ENCODE data around the gene IQGAP2.

Gene IQGAP2

DNA sequence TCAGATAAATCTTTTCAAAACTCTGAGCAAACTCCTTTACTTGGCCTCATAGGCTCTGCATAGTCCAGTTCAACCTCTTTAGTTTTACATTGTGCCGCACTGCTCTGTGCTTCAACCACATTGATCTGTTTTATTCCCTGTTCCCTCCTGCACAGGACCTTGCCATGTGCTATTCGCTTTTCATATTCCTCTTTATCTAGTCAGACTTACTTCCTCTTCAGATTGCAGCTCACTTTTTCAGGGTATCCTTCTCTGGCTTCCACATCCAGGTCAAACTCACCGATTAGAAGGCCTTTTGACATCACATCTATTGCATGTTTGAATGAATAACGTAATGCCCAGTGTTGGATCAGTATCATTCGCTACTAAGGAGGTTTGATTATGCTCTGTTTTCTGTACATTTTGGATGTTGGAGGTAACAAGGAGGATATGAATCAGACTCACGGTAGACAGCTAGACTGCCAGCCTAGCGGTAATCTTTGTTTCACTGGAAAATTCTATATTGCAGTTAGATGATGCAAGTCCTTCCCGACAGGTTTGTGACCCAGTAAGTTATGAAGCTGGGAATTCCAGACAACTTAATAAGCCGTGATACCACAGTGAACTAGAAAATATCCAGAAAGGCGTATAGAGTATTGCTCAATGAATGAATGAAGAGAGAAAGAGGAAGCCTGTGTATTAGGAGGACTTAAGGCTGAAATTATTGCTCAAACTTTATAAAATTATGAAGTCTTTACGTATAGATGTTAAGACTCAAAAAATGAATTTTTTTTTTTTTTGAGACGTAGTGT lies 65.7 kb downstream of the IQGAP2 start:
- Histone ChIP-seq H4K20me1 (ENCODE audit: low read depth, low read length) (no peaks in the 10 kb centered on the region), H3K27me3 (ENCODE audit: low read length) (no peaks in the 10 kb centered on the region), H3K79me2 (ENCODE audit: insufficient read depth, low read length) (no peaks in the 10 kb centered on the region), H3K9ac (ENCODE audit: low read length) (no peak overlapping the region), H3K4me3 (ENCODE audit: insufficient read depth, low read length, poor library complexity, severe bottlenecking) (no peak overlapping the region), H3F3A (ENCODE audit: insufficient read depth) (no peaks in the 10 kb centered on the region), H3K27ac (ENCODE audit: low read depth, low read length) (no peak overlapping the region), H3K4me2 (ENCODE audit: low read depth, low read length, poor library complexity, severe bottlenecking) (no peak overlapping the region), H3K36me3 (ENCODE audit: low read length) (no peaks in the 10 kb centered on the region), H3K9me2 (replicated peaks; ENCODE audit: insufficient read depth, low read length) (no peaks in the 10 kb centered on the region), H2AFZ (ENCODE audit: low read depth, low read length, severe bottlenecking) (no peak overlapping the region), H3K9me3 (ENCODE audit: insufficient read depth, low read length) (no peaks in the 10 kb centered on the region)
- TF ChIP-seq, protein P1, sequence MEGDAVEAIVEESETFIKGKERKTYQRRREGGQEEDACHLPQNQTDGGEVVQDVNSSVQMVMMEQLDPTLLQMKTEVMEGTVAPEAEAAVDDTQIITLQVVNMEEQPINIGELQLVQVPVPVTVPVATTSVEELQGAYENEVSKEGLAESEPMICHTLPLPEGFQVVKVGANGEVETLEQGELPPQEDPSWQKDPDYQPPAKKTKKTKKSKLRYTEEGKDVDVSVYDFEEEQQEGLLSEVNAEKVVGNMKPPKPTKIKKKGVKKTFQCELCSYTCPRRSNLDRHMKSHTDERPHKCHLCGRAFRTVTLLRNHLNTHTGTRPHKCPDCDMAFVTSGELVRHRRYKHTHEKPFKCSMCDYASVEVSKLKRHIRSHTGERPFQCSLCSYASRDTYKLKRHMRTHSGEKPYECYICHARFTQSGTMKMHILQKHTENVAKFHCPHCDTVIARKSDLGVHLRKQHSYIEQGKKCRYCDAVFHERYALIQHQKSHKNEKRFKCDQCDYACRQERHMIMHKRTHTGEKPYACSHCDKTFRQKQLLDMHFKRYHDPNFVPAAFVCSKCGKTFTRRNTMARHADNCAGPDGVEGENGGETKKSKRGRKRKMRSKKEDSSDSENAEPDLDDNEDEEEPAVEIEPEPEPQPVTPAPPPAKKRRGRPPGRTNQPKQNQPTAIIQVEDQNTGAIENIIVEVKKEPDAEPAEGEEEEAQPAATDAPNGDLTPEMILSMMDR (IDR thresholded peaks at IDR 0.05; ENCODE audit: insufficient read depth, low read length, poor library complexity, severe bottlenecking), result no peak
- TF ChIP-seq EZH2phosphoT487 (conservative IDR thresholded peaks at IDR 0.05; ENCODE audit: low read length), result no peak

DNA sequence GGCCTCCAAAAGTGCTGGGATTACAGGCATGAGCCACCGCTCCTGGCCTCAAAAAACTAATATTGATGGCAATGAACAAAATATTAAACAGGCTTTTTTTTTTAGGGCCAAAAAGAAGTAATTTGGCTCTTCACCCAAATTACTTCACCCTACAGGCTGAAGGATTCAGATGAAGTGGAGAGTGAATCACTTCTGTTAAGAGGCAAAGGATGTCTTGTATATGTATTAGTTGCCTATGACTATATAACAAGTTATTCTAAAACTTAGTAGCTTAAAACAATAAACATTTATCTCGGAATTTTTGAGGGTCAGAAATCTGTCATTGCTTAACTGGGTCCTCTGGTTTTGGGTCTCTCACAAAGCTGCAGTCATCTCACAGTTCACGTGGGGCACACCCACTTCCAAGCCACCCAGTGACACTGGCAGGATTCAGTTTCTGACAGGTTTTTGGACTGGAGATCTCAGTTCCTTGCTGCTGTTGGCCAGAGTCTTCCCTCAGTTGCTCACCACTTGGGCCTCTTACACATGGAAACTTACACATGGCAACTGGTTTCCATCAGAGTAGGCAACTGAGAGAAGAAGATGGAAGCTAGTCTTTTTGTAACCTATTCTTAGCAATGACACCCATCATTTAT lies 66.7 kb downstream of the IQGAP2 start:
- Histone ChIP-seq H2AFZ (ENCODE audit: low read depth, low read length, severe bottlenecking) (no peak overlapping the region), H3K9ac (ENCODE audit: low read length) (no peak overlapping the region), H3K4me3 (ENCODE audit: insufficient read depth, low read length, poor library complexity, severe bottlenecking) (no peak overlapping the region), H3K9me2 (replicated peaks; ENCODE audit: insufficient read depth, low read length) (no peaks in the 10 kb centered on the region), H3K27ac (ENCODE audit: low read depth, low read length) (no peak overlapping the region), H4K20me1 (ENCODE audit: low read depth, low read length) (no peaks in the 10 kb centered on the region), H3F3A (ENCODE audit: insufficient read depth) (no peaks in the 10 kb centered on the region), H3K36me3 (ENCODE audit: low read length) (no peaks in the 10 kb centered on the region), H3K79me2 (ENCODE audit: insufficient read depth, low read length) (no peaks in the 10 kb centered on the region), H3K27me3 (ENCODE audit: low read length) (no peaks in the 10 kb centered on the region), H3K4me2 (ENCODE audit: low read depth, low read length, poor library complexity, severe bottlenecking) (no peak overlapping the region), H3K9me3 (ENCODE audit: insufficient read depth, low read length) (no peaks in the 10 kb centered on the region)
- TF ChIP-seq, protein P1 (IDR thresholded peaks at IDR 0.05; ENCODE audit: insufficient read depth, low read length, poor library complexity, severe bottlenecking), result no peak
- TF ChIP-seq EZH2phosphoT487 (conservative IDR thresholded peaks at IDR 0.05; ENCODE audit: low read length), result no peak

DNA sequence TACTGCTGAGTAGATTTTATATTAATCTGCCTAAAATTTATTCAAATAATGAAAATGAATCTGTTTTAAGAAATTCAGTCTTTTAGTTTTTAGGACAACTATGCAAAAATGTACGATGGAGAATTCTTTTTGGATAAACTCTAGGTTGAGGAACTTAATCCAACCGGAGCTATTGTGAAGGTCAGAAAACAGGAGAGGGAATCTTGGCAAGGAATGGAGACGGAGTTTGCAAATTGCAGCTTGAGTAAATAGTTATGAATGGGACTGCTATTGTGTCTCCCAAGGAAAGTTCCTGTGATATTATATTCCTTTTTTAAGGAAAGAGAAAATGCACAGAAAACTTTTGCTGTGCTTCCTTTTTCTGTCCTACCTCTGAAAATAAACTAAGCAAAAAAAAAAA lies 67.9 kb downstream of the IQGAP2 start:
- no peak overlapping the region for H3K4me2 ChIP-seq (ENCODE audit: low read depth, low read length, poor library complexity, severe bottlenecking)
- H3K27ac ChIP-seq (ENCODE audit: low read depth, low read length), result no peak overlapping the region
- H3K9me3 ChIP-seq (ENCODE audit: insufficient read depth, low read length), result no peaks in the 10 kb centered on the region
- no peaks in the 10 kb centered on the region for H3K9me2 ChIP-seq (replicated peaks; ENCODE audit: insufficient read depth, low read length)
- TF ChIP-seq EZH2phosphoT487 (conservative IDR thresholded peaks at IDR 0.05; ENCODE audit: low read length), result no peak
- TF ChIP-seq, protein P1 (IDR thresholded peaks at IDR 0.05; ENCODE audit: insufficient read depth, low read length, poor library complexity, severe bottlenecking), result no peak
- H4K20me1 ChIP-seq (ENCODE audit: low read depth, low read length), result no peaks in the 10 kb centered on the region
- H3F3A ChIP-seq (ENCODE audit: insufficient read depth), result no peaks in the 10 kb centered on the region
- no peak overlapping the region for H3K4me3 ChIP-seq (ENCODE audit: insufficient read depth, low read length, poor library complexity, severe bottlenecking)
- H2AFZ ChIP-seq (ENCODE audit: low read depth, low read length, severe bottlenecking), result no peak overlapping the region
- H3K36me3 ChIP-seq (ENCODE audit: low read length), result no peaks in the 10 kb centered on the region
- no peak overlapping the region for H3K9ac ChIP-seq (ENCODE audit: low read length)
- no peaks in the 10 kb centered on the region for H3K79me2 ChIP-seq (ENCODE audit: insufficient read depth, low read length)
- H3K27me3 ChIP-seq (ENCODE audit: low read length), result no peaks in the 10 kb centered on the region

Data from SU-DHL-6 (cell line).